ENCODE measurements around the gene GFER.

Gene GFER

DNA sequence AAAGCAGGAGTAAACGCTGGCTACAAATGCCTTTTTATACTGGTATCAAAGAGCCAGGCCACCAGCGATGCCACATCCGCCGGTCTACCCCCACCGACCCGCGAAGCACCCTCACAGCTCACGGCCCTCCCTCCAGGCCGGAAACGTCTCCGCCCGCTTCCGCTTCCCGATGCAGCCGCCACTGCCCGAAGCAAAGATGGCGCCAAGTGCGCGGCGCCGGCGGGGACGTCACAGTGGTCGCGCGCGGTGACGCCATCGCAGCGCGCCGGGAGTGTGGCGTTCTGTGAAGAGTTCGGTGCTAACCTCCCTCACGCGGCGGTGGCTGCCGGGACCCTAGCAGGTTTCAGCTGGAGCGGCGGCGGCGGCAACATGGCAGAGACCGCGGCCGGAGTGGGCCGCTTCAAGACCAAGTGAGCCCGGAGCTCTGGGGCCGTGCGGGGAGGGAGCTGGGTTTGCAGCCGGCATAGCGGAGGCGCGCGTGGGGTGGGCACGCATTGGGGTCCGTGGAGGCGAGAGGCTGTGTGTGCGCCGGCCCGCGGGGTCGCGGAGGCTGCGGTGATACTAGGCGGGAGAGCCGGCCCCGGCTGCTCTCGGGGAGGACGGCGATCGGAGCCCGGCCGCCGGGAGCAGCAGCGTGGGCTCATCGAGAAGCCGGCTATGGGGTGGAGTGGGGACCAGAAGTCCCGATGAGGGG, 12.1 kb upstream of the GFER start, which contains the start of gene TBL3 (continued):
- TF ChIP-seq SP3 (tag by site-specific recombination; IDR thresholded peaks at IDR 0.05) (peak; percentile 97), ZBTB1 (tag by site-specific recombination; IDR thresholded peaks at IDR 0.05) (no peak), ZBTB17 (tag by site-specific recombination; IDR thresholded peaks at IDR 0.05) (peak; percentile 98), ZBTB48 (tag by site-specific recombination; IDR thresholded peaks at IDR 0.05) (peak; percentile 10; the same call in 1 of the 2 replicates), ZSCAN30 (tag by site-specific recombination; IDR thresholded peaks at IDR 0.05) (peak; percentile 96), ZNF76 (tag by site-specific recombination; IDR thresholded peaks at IDR 0.05; ENCODE audit: borderline replicate concordance, low read depth) (peak; percentile 96), ZNF404 (tag by site-specific recombination; IDR thresholded peaks at IDR 0.05) (no peak), ZNF701 (tag by site-specific recombination; IDR thresholded peaks at IDR 0.05) (no peak; the same call in 1 of the 2 replicates), ZFP37 (tag by site-specific recombination; IDR thresholded peaks at IDR 0.05) (peak; percentile 88), ZNF16 (tag by site-specific recombination; IDR thresholded peaks at IDR 0.05; ENCODE audit: low read depth) (no peak), ZFP41 (tag by site-specific recombination; IDR thresholded peaks at IDR 0.05; ENCODE audit: borderline replicate concordance) (no peak), SP2 (tag by site-specific recombination; IDR thresholded peaks at IDR 0.05) (peak; percentile 94), ZNF785 (tag by site-specific recombination; IDR thresholded peaks at IDR 0.05) (peak; percentile 29; the same call in 1 of the 2 replicates), YY2 (tag by site-specific recombination; IDR thresholded peaks at IDR 0.05) (peak; percentile 98), ZNF112 (tag by site-specific recombination; IDR thresholded peaks at IDR 0.05) (no peak), MYNN (tag by site-specific recombination; IDR thresholded peaks at IDR 0.05; ENCODE audit: borderline replicate concordance) (0 out of 2 replicates have a peak, but pooled peaks have one; percentile 6), EGR2 (tag by site-specific recombination; IDR thresholded peaks at IDR 0.05; ENCODE audit: low read depth) (peak; percentile 51), ZNF398 (tag by site-specific recombination; IDR thresholded peaks at IDR 0.05) (peak; percentile 89), ZNF23 (tag by site-specific recombination; IDR thresholded peaks at IDR 0.05; ENCODE audit: borderline replicate concordance) (no peak), FEZF1 (tag by site-specific recombination; IDR thresholded peaks at IDR 0.05) (0 out of 2 replicates have a peak, but pooled peaks have one; percentile 6), ZNF146 (tag by site-specific recombination; IDR thresholded peaks at IDR 0.05) (peak; percentile 39), ZXDB (tag by site-specific recombination; IDR thresholded peaks at IDR 0.05) (peak; percentile 98), ZNF610 (tag by site-specific recombination; IDR thresholded peaks at IDR 0.05; ENCODE audit: borderline replicate concordance) (peak; percentile 49; the same call in 1 of the 2 replicates), ZNF658 (tag by site-specific recombination; IDR thresholded peaks at IDR 0.05) (no peak), ZBTB49 (tag by site-specific recombination; IDR thresholded peaks at IDR 0.05; ENCODE audit: low read depth) (no peak), ZNF2 (tag by site-specific recombination; IDR thresholded peaks at IDR 0.05) (peak; percentile 96), ZNF585B (tag by site-specific recombination; IDR thresholded peaks at IDR 0.05) (no peak), ZNF354C (tag by site-specific recombination; IDR thresholded peaks at IDR 0.05; ENCODE audit: borderline replicate concordance, low read depth) (no peak)
- TF ChIP-seq, protein P1, sequence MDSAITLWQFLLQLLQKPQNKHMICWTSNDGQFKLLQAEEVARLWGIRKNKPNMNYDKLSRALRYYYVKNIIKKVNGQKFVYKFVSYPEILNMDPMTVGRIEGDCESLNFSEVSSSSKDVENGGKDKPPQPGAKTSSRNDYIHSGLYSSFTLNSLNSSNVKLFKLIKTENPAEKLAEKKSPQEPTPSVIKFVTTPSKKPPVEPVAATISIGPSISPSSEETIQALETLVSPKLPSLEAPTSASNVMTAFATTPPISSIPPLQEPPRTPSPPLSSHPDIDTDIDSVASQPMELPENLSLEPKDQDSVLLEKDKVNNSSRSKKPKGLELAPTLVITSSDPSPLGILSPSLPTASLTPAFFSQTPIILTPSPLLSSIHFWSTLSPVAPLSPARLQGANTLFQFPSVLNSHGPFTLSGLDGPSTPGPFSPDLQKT (IDR thresholded peaks at IDR 0.05; ENCODE audit: borderline replicate concordance, low read depth, low read length), result peak; percentile 44; the same call in 1 of the 2 replicates
- TF ChIP-seq, protein P2, sequence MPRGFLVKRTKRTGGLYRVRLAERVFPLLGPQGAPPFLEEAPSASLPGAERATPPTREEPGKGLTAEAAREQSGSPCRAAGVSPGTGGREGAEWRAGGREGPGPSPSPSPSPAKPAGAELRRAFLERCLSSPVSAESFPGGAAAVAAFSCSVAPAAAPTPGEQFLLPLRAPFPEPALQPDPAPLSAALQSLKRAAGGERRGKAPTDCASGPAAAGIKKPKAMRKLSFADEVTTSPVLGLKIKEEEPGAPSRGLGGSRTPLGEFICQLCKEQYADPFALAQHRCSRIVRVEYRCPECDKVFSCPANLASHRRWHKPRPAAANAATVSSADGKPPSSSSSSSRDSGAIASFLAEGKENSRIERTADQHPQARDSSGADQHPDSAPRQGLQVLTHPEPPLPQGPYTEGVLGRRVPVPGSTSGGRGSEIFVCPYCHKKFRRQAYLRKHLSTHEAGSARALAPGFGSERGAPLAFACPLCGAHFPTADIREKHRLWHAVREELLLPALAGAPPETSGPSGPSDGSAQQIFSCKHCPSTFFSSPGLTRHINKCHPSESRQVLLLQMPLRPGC (tag by site-specific recombination; IDR thresholded peaks at IDR 0.05), result peak; percentile 94
- TF ChIP-seq, protein P3, sequence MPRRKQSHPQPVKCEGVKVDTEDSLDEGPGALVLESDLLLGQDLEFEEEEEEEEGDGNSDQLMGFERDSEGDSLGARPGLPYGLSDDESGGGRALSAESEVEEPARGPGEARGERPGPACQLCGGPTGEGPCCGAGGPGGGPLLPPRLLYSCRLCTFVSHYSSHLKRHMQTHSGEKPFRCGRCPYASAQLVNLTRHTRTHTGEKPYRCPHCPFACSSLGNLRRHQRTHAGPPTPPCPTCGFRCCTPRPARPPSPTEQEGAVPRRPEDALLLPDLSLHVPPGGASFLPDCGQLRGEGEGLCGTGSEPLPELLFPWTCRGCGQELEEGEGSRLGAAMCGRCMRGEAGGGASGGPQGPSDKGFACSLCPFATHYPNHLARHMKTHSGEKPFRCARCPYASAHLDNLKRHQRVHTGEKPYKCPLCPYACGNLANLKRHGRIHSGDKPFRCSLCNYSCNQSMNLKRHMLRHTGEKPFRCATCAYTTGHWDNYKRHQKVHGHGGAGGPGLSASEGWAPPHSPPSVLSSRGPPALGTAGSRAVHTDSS (tag by site-specific recombination; IDR thresholded peaks at IDR 0.05), result peak; percentile 56
